GM12891 (cell line): ENCODE measurements around the gene RNF130.

Source experiments
- POLR2A ChIP-seq: IDR thresholded peaks from 2 replicates; pipeline ENCODE4 v1.6.1; 2011; ENCODE audit warnings: low read depth, low read length, control low read depth
- POLR2AphosphoS5 ChIP-seq: IDR thresholded peaks from 2 replicates; pipeline ENCODE4 v1.6.1; 2011; ENCODE audit warnings: low read depth, low read length, control low read depth
- POU2F2 ChIP-seq: IDR thresholded peaks from 2 replicates; pipeline ENCODE4 v1.6.1; 2011; ENCODE audit warnings: low read depth, mild to moderate bottlenecking, control low read depth, low read length, moderate library complexity
- TAF1 ChIP-seq: IDR thresholded peaks from 2 replicates; pipeline ENCODE4 v1.6.1; 2011; ENCODE audit warnings: low read depth, low read length, control low read depth

GRCh38 chr5:179907556-179908324 is 163.8 kb downstream of the RNF130 start, which contains the start of gene TBC1D9B:
- peak; percentile 38; the same call in 1 of the 2 replicates for TF ChIP-seq POLR2A
- peak; percentile 50; the same call in 1 of the 2 replicates for TF ChIP-seq POLR2AphosphoS5
- no peak for TF ChIP-seq POU2F2
- no peak for TF ChIP-seq TAF1
